ENCODE data around the gene SIPA1L3.

The SIPA1L3 gene

DNA sequence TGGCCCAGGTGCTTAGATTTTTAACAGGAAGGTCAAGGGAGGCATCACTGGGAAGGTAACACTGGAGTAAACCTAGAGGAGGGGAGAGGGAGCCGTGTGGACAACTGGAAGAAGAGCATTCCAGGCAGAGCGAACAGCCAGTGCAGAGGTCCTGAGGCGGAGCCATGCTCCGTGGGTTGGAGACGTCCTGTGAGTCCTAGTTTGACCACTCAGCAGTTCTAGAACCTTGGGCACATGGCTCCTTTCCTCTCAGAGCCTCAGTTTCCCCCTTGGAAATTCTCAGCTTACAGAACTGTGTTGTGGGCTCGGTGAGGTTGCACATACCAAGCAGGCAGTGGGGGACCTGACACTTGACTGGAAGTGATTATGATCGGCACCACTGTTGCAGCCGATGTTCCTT is 186.1 kb downstream of the SIPA1L3 start:
- no peak for DNase-seq (ENCODE audit: extremely low read depth in 1 of 2, low read depth in 1 of 2)

DNA sequence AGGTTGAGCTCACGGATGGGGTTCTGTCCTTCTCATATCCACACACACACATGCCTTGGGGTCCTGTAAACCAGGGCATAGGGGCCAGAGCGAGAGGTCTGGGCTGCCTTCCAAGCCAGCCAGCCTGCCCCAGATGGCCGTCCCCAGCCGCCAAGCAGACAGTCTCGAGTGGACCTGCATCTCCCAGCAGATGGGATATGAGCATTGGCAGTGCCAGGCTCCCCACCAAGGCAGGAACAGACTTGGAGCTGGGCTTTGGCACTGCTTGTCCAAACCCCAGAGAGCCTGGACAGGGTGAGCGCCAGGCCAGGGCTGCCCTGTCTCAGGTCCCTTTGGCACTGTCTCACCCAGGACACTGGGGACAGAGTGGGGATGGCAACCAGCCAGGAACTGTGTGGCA is 186.6 kb downstream of the SIPA1L3 start:
- DNase-seq (ENCODE audit: extremely low read depth in 1 of 2, low read depth in 1 of 2) = no peak

DNA sequence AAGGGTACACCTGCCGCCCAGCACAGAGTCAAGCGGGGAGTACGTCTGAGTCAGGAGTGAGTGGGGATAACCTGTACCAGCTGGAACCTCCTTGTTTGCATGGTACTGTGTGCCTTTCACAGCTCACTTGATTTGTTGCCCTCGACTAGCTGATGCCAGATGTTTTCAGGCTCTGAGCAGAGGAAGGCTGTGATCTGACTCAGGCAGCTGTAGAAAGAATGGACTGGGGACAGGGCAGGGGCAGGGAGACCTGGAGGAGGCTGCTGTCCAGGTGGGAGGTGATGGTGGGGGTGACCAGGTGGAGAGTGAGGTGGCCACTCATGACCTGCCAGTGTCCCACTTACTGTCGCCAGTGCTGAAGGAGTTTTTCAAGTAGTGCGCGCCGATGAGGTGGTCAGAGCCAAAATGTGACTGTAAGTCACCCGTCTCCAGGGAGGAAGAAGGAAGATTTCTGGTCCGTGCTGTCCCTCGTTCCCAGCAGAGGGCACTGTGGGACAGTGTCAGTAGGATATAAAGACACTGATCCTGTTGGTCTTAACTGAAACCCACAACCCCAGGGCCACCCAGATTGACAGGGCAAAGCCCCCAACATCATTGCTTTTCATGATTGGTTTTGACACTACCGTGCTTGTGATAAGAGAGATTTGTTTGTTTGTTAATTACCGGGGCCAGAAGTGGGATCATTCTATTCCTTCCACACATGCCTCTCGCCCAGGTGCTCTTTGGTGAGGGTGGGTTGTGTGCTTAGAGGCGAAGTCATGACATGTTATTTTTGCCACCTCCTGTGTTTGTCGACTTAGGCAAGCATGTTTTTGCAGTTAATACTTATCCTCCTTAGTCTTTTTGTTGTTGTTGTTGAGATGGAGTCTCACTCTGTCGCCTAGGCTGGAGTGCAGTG is 188.7 kb downstream of the SIPA1L3 start:
- DNase-seq (ENCODE audit: extremely low read depth in 1 of 2, low read depth in 1 of 2) = peak in 1 of 2 donors; percentile 26

DNA sequence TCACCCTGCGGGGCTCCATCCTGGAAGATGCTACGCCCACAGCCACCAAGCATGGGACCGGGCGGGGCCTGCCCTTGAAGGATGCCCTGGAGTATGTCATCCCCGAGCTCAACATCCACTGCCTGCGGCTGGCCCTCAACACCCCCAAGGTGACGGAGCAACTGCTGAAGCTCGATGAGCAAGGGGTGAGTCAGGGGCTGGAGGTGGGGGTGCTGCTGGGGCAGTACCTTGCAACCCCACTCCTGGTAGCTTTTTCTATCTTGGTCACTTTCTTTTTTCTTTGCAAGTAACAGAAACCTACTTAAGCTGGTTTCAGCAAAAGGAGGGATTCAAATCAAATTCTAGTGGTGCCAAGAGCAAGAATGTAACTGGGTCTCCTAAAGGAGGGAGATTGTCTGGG is 193.0 kb downstream of the SIPA1L3 start:
- DNase-seq (ENCODE audit: extremely low read depth in 1 of 2, low read depth in 1 of 2) = no peak

DNA sequence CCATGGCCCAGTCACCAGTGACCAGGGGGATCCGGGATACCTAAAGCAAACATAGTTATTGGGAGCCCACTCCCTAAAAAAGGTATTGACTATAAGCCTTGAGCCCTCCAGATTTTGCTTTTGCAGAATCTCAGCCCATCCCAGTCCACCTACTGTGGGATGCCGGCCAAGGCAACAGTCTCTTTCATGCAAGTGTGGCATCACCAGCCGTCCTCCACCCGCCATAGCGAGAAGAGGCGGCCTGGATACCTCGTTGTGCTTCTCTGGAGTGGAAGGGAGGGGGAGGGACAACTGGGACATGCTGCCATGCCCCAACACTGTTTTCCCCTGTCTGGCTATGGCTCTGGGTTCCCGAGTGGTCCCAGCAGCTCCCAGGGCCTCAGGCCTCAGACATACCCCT is 193.6 kb downstream of the SIPA1L3 start:
- no peak for DNase-seq (ENCODE audit: extremely low read depth in 1 of 2, low read depth in 1 of 2)

DNA sequence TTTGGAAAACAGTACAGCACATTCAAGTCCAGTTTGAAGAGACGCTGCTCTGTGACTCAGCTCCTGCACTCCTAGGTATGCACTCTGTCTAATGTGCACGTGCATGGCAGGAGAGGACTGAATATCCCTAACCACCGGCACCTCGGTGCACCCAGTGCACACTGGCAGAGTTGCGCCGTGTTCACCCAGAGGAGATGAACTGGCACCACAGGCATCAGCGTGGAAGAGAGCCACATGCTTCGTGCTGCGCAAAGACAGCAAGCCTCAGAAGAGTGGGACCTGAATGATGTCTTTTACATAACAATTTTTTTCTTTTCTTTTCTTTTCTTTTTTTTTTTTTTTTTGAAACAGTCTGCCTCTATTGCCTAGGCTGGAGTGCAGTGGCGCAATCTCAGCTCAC is 194.7 kb downstream of the SIPA1L3 start:
- DNase-seq (ENCODE audit: extremely low read depth in 1 of 2, low read depth in 1 of 2) = no peak

DNA sequence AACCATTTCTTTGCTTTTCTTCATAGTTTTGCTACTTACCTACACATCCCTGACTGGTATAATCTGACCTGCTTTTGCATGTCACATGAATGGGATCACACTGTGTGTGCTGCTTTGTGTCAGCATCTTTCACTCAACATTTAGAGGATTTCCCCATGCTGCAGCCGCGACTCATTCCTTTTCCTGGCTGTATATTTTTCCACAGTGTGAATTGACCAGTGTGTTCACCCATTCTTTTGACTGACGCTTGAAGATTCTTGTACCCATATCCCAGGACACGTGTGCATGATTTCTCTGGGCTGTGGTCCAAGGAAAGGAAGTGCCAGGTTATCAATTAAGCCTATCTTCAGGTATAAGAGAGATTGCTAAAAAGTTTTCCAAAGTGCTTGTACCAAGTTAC is 198.6 kb downstream of the SIPA1L3 start:
- DNase-seq (ENCODE audit: extremely low read depth in 1 of 2, low read depth in 1 of 2) = no peak

DNA sequence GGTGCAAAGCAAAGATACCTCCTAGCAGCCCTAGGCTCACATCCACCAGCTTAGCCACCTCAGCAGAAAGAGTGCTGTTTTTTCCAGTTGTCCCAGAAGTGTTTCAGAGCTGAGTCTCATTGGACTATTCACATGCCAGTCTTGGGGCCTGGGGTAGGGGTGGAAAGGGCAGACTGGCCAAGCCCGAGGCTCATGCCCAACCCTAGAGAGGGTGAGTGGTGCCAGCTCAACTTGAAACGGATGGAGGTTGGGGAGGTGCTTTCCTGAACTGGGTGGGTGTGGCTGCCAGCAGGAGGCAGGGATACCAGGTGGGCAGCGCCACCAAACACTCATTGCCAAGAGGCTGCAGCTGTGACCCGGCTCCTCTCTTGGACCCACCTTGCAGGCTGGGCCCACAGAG is 200.1 kb downstream of the SIPA1L3 start:
- DNase-seq (ENCODE audit: extremely low read depth in 1 of 2, low read depth in 1 of 2) = no peak

DNA sequence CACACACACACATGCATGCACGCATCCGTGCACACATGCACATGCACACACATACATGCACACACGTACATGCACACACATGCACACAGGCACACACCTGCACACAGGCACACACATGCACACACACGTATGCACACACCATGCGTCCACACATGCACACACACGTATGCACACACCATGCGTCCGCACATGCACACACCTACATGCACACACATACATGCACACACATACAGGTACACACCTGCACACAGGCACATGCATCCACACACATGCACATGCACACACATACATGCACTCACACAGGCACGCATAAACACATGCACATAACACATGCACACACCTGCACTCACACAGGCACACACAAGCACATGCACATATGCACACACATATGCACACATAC is 204.9 kb downstream of the SIPA1L3 start:
- DNase-seq (ENCODE audit: extremely low read depth in 1 of 2, low read depth in 1 of 2) = no peak

DNA sequence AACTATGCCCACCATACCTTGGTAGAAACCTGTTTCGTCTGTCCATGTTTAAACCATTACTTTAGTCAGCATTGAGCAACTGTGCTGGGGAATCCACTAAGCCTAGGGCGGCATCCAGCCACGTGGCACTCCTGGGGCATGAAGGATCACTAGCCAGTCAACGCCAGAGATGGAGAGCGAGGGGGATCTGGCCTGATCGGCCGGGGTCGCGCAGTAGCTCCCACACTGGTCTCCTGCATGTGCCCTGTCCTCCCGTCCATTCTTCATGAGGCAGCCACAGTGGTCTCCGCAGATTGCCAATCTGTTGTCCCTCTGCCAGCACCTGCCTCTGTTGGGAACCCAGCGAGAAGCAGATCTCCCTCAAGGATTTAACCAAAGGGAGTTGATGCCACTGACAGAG is 207.6 kb downstream of the SIPA1L3 start:
- DNase-seq (ENCODE audit: extremely low read depth in 1 of 2, low read depth in 1 of 2) = no peak

DNA sequence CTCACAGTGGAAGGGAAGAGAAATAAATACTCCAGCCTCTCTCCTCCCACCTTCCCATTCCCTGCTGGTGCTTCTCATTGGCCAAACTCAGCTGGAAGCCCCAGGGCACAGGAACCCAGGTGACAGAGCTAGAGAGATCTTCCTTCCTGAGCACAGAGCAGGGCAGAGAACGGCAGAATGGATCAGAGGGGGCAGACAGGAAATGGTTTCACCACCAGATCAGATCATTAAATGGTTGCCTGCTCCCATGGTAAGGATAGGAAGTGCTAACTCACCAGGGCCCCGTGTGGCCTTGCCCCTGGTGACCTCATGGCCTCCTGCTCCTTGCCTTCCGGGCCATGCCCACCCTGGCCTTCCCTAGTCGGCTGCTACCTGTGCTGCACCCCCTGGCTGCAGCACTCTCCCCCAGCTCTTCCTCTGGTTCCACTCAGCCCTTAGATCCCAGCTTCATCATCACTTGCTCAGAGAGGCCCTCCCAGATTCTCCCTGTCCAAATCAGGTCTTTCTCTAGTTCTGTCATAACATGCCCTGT is 208.3 kb downstream of the SIPA1L3 start:
- no peak for DNase-seq (ENCODE audit: extremely low read depth in 1 of 2, low read depth in 1 of 2)

DNA sequence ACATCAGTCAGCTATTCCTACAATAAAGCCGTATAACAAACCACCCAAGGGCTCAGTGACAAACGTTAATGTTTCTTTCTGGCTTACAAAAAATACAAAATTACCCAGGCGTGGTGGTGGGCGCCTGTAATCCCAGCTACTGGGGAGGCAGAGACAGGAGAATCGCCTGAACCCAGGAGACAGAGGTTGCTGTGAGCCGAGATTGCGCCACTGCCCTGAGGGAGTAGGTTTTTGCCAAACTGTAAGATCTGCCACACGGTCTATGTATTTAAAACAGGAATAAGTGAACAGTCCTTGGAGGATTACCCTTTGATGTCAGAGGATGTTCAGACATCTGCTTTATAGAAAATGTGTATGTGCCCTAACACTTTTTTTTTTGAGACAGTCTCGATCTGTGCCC is 211.2 kb downstream of the SIPA1L3 start:
- no peak for DNase-seq (ENCODE audit: extremely low read depth in 1 of 2, low read depth in 1 of 2)

DNA sequence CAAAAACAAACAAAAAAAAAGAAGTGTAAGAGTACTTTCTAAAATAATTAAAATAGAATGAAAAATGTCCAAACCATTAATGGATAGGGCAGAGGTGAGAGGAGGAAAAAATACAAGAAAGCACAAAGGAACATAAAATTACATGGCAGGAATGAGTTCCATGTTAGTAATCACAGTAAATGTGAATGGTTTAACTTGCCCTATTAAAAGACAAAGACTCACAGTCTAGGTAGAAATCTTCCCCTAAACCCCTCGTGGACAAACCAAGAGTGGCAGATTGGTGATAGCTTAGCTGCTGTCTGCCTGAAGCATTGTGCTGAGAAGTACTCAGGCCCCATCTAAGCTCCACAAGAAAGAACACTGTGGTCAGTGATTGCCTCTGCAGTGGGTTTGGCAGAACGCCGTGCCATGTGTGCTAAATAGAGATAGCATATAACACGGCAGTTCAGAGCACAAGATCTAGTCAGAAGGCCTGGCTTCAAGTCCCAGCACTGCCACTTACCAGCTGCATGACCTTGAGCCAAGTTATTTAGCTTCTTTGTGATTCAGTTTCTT is 213.5 kb downstream of the SIPA1L3 start:
- no peak for DNase-seq (ENCODE audit: extremely low read depth in 1 of 2, low read depth in 1 of 2)

DNA sequence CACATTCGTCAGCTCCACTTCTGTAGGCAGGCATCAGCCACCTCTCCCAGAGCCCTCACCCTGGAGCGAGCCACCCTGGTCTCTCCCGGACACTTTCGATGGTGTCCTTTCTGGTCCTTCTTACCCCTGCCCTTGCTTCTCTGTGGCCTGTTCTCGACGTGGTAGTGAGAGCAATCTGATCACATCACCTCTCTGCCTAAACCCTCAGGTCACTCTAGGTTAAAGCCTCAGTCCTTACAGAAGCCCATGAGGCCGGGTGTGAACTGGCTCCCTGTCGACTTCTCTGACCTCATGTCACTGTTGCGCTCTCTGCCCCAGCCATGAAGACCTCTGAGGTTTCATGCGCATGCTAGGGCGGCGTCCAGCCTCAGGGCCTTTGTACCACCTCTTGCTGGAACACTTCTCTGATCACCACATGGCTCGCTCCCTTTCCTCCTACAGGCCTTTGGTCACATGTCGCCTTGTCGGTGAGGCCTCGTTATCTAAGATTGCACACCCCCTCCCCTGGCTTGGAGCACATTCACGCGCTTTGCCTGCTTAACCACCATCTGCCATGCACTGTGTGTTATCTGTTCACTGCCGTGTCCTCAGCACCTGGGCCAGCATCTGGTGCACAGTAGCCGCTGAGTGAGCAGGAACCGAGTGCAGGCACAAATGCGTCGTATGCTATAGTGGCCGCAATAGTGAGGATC is 215.5 kb downstream of the SIPA1L3 start:
- no peak for DNase-seq (ENCODE audit: extremely low read depth in 1 of 2, low read depth in 1 of 2)

DNA sequence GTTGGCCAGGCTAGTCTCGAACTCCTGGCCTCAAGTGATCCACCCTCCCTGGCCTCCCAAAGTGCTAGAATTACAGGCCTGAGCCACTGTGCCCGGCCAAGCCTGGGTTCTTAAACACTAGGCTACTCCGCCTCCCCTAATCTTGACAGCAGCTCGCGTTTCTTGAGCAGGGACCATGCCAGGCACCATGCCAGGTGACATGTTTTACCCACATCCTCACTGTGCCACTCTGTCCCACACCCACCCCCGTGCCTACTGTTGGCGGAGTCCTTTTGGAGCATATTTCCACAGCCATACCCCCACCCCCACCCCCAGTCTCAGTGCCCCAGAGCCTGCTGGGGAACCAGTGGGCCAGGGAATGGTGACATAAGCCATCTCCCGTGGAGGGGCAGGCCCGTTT is 218.2 kb downstream of the SIPA1L3 start:
- DNase-seq (ENCODE audit: extremely low read depth in 1 of 2, low read depth in 1 of 2) = no peak

DNA sequence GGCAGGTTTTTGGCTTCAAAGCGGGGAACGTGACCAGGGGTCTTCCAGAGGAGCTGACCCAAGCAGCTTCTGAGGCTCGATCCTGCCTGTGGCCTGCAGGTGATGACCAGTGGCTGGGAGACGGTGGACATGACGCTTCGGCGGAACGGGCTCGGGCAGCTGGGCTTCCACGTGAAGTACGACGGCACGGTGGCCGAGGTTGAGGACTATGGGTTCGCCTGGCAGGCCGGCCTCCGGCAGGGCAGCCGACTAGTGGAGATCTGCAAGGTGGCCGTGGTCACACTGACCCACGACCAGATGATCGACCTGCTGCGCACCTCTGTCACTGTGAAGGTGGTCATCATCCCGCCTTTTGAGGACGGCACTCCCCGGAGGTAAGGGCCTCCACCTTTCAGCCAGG is 223.4 kb downstream of the SIPA1L3 start:
- no peak for DNase-seq (ENCODE audit: extremely low read depth in 1 of 2, low read depth in 1 of 2)

DNA sequence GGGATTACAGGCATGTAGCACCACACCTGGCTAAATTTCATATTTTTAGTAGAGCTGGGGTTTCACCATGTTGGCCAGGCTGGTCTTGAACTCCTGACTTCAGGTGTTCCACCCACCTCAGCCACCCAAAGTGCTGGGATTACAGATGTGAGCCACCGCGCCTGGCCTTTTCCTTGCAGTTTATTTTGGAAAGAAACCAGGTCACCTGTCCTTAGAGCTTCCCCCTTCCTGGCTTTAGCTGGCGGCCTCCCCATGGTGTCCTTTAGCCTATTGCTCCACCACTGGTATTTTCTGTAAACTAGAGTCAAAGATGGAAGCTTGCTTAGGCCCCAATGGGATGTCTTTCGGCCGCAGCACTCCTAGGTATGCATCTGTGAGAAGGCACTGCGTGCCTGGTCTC is 225.8 kb downstream of the SIPA1L3 start:
- DNase-seq (ENCODE audit: extremely low read depth in 1 of 2, low read depth in 1 of 2) = no peak

DNA sequence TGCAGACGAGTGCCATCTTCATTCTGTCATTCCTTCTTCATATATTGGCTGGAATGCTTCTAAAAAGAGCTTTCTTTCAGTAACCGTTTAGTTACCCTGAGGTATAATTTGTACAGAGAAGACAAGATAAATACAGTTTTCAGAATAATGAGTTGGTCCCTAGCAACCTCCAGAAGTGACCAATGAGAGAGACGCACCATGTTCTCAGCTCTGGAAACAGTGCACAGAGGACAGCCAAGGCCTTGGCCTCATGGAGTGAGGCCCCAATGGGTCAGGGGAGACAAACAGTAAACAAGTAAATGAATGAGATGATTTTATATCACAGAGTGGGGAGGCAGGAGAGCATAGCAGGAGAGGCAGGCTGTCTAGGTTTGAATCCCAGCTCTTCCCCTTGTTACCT is 226.3 kb downstream of the SIPA1L3 start:
- no peak for DNase-seq (ENCODE audit: extremely low read depth in 1 of 2, low read depth in 1 of 2)

DNA sequence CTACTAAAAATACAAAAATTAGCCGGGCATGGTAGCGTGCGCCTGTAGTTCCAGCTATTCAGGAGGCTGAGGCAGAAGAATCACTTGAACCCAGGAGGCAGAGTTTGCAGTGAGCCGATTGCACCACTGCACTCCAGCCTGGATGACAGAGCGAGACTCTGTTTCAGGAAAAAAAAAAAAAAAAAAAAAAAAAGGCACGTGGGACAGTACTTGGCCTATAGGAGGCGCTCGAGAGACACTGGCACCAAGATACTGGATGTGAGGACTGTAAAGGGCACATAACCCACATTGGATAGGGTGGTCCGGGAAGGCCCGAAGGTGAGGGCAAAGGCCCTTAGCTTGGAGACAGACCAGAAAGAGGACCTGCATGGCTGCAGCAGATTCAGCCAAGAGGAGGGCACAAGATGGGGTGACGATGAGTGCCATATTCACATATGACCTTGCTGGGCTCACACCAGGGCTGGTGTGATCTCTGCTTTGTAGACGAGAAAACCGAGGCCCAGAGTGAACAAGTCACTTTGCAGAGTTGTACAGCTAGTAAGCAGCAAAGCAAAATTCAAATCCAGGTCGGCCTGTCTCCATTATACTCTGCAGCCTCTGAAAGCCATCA is 227.6 kb downstream of the SIPA1L3 start:
- peak in 1 of 2 donors; percentile 5 for DNase-seq (ENCODE audit: extremely low read depth in 1 of 2, low read depth in 1 of 2)

DNA sequence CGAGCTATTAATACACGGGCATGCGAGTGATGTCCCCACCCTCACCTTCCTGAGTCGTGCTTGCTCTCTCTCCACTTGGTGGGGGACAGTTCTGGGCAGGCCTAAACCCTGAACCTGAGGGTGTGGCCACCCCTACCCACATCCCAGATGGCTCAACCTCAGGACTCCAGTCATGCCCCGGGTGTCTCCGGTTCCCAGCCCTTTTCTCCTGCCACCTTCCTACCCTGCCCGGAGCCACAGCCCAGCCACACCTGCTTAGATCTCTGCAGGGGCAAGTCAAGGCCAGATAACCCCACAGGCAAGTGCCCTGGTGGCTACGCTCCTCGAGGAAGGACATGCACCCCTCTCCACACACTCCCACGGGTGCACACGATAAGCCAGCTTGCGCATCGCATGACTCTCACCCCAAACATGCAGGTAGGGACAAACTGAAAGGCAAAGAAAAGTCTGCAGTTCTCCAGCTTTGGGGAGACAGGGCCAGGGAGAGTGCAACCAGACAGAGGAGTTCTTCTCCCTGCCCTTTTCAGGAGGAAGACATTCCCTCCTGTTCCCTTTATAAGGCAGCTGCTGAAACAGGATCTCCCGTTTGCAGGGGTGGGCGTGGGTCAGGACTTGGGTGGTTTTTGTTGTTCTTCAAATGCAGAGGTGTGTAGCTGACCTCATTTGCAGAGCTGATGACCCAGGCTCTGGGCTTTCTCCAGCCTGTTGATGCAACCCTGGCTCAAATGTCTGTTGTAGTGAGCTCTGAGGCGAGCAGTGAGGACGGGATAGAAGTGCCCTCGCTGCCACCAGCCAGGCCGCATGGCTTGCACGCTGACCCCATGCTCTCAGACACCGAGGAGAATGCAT is 228.4 kb downstream of the SIPA1L3 start:
- no peak for DNase-seq (ENCODE audit: extremely low read depth in 1 of 2, low read depth in 1 of 2)

All from stimulated activated CD8-positive, alpha-beta memory T cell treated with anti-CD3 and anti-CD28 coated beads, Interleukin-7, amount 100 ng/mL, for 48 hours (primary cell).